Measurements from ENCODE around the gene EMX1.

Gene EMX1

DNA sequence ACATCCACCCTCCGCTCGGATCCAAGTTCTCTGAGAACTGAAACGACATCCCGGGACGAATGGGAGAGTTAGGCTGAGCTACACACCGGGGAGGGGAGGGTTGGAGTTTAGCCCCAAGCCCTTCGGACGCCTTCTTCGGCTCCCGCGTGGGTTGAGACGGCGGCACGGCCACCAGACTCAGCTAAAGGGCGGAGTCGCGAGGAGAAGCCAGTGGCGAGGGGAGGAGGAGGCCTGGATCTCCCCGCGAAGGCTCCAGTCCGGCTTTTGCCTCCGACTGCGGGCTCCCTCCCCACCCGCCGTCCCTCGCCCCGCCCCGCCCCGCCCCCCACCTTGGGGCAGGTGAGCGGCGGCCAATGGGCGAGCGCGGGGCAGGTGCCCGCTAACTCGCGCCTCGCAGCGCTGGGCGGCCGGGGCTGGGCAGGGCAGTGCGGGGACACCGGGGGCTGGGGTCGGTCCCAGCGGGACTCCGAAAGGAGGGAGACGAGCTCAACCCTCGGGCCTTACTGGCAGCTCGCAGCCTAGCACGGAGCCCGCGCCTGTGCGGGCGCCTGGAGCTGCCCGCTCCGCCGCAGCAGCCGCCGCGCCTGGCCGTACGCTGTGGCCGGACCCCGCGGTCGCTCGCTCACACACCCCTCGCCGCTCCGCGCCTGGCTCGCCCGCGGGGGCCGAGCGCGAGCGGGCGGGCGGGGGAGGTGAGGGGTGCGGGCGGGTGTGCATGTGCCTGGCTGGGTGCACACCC, at the start of gene EMX1:
EMX1 (plus strand) TSS at position 382 of the 739 bp plus-strand sequence; CDS start at position 716, 334 bp downstream.
- DNase-seq (ENCODE audit: low spot score): peak; percentile 87

DNA sequence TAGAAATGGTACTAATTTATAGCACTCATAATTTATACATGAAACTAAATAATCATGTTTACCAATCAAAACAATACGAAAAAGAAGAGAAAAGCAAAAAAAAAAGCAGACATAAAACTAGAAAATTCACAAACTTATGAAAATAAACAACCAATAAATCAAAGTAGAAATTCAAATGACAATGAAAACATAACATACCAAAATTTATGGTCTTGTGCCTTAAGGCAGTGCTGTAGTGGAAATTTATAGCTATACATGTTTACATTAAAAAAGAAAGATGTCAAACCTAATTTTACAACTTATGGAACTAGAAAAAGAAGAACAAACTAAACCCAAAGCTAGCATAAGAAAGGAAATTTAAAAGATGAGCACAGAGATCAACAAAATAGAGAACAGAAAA, 46.3 kb upstream of the EMX1 start:
- no peak for DNase-seq (ENCODE audit: low spot score)

DNA sequence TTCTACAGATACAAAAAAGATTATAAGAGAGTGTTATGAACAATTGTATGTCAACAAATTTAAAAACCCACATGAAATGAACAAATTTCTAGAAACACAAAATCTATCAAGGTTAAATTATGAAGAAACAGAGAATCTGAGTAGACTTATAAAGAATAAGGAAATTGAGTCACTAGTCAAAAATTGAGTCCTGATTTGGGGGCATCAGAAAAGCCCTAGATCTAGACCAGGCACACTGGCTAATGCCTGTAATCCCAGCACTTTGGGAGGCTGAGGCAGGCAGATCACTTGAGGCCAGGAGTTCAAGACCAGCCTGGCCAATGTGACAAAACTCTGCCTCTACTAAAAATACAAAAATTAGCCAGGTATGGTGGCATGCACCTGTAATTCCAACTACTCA, 45.4 kb upstream of the EMX1 start:
- no peak for DNase-seq (ENCODE audit: low spot score)

DNA sequence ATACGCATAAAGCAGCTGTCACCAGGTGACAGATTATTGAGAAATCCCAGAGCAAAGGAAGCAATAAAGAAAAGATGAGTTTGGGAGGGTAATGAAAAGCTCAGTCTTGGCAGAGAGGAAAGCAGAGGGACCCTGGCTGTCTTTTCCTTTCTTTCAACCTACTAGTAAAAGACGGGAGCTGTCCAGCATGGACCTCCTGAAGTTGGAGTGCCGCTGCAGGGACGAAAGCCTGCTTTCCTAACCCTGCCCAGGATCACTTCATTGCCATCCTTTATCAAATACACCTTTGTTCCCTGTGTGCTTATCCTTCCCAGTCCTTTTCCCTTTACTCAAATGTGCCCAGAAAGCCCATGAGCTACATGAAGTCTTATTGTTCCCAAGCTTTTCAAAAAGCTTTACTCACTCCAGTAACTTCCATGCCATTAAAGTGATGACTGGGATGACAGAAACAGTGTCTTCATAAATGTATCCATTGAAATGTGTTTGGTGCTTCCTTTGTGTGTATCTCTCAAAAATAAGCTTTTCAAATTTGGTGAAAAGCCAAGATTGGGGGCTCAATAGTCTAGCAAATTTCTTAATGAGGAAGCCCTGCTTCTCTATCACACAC, 33.9 kb upstream of the EMX1 start:
- DNase-seq (ENCODE audit: low spot score): no peak

DNA sequence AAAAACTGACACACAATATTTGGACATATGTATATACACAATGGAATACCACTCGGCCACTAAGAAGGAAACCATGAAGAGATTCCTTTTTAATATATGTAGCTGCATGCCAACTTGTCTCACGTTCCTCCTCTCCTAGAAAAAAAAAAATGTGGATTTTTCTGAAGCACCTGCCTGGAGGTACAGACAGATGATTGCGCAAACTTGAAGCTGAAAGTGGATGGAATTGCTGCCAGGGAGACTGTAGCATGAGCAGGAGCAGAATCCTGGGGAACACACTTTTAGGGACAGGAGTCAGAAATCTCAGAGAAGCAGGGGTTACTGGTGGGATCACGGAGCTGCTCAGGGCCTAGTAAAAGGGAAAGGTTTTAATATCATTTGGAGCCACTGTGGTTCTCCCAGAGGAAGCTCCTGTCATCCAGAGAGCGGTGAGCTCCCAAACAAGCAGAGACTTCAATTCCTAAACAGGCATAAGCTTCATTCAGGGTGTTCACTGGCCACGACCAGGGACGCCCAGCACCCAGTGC, 30.8 kb upstream of the EMX1 start:
- no peak for DNase-seq (ENCODE audit: low spot score)

DNA sequence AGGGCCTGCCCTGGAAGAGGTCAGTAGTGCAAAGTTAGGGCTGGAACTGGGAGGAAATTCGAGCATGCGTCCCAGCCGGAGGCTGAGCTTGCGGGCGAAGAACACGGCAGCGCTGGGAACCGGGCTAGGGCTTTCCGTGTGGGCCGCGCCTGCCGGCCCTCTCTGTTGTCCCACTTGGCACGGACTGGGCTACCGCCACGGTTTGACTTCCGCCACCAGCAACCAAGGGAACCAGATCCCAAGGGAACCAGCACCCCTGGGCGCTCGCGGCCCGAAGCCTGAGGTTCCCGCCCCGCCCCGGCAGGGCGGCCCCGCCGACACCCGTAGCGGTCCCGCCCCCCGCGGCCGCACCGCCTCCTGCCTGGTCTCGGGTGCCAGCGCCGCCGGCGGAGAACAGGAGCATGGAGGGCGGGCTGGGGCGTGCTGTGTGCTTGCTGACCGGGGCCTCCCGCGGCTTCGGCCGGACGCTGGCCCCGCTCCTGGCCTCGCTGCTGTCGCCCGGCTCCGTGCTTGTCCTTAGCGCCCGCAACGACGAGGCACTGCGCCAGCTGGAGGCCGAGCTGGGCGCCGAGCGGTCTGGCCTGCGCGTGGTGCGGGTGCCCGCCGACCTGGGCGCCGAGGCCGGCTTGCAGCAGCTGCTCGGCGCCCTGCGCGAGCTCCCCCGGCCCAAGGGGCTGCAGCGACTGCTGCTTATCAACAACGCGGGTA, 30.1 kb upstream of the EMX1 start, which contains the start of gene SPR:
SPR (plus strand) TSS at position 377 of the 708 bp plus-strand sequence; CDS start at position 402, 25 bp downstream.
- DNase-seq (ENCODE audit: low spot score): peak; percentile 71

DNA sequence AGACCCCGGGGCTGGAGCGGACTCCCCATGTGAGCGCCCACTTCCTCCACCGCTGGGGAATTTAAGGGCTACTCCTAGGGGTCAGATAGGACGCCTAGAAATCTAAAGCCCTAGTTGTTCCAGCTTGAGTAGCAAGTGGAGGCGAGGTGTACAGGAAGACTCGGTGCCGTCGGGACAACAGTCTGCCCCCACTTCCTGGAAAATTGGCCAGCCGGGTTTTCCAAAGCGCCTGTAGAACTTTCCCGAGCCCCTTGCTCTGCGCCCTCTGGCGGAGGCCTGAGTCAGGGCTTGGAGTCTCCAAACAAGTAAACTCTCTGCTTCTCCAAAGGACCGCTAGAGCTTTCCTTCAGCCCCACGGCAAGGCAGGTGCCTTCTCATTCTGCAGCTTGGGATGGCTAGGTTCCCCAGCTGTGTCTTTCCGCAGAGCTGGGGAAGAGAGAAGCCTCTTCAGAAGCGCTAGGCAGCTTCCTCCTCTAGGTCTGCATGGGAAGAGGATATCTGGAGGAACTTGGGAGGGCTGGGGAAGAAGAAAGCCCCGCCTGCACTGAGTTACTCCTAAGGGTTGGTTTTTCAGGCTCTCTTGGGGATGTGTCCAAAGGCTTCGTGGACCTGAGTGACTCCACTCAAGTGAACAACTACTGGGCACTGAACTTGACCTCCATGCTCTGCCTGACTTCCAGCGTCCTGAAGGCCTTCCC, 29.4 kb upstream of the EMX1 start:
- peak; percentile 59 for DNase-seq (ENCODE audit: low spot score)

DNA sequence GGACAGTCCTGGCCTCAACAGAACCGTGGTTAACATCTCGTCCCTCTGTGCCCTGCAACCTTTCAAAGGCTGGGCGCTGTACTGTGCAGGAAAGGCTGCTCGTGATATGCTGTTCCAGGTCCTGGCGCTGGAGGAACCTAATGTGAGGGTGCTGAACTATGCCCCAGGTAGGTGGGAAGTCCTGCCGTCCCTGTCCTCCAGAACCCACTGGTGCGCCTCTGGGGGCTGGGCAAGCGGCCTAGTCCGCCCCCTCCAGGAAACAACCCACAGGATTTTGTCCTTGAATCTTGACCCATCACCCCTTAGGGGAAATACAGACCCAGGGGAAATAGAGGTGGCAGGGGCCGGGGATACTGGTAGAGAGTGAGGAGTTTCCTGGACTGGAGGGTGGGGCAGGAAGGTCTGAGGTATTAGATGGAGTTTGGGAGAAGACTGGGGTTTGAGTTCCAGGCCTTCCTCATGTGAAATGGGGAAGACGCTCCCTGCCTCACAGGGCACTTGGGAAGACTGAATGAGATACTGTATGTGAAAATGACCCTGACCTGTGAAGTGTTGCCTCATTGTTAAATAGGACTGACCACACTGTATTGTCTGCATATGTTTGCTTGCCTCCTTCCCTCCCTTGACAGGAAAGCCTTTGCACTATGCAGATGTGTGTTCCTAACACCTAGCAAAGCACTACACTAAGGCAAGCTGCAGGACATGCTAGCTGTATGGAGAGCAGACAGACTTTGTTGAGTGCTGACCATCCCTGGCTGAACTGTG, 28.7 kb upstream of the EMX1 start:
- no peak for DNase-seq (ENCODE audit: low spot score)

DNA sequence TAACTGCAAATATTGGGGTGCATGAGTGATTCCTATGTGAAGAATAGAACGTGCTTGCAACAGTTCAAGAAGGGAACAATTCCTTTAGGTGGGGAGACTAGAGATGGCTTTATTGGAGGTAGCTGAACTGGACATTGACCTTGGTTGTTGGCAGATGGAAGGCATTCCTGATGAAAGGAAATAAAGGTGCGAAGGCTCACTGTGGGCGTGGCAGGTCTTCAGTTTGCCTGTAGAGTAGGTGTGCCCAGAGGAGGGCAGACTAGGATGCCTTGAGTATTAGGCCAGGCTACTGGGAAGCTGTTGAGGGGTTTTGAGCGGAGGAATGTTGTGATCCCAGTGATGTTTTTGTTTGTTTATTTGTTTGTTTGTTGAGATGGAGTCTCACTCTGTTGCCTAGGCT, 27.3 kb upstream of the EMX1 start:
- no peak for DNase-seq (ENCODE audit: low spot score)

DNA sequence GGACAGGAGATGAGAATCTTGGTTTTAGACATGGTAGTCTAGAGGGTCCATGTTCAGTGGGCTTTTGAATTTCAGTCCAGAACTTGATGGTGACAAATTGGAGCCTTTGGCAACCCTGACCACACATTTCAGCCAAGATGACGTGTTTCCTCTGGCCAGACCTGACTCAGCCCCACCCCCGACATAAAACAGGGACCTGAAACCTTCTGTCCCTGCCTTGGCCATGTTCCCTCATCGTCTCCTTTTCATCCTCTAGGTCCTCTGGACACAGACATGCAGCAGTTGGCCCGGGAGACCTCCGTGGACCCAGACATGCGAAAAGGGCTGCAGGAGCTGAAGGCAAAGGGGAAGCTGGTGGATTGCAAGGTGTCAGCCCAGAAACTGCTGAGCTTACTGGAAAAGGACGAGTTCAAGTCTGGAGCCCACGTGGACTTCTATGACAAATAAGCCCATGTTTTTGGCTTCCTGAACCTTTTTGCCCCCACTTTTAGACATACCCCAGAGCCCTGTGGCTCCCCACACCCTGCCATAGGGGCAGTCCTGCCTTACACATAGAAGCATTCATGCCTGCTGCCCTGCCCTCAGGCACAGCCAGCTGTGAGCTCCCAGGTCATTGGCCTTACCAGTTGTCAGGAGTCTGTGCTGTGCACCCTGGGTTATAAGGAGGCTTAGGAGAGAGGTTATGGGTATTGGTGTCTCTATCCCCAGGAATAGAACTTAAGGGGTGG, 26.1 kb upstream of the EMX1 start:
- no peak for DNase-seq (ENCODE audit: low spot score)

DNA sequence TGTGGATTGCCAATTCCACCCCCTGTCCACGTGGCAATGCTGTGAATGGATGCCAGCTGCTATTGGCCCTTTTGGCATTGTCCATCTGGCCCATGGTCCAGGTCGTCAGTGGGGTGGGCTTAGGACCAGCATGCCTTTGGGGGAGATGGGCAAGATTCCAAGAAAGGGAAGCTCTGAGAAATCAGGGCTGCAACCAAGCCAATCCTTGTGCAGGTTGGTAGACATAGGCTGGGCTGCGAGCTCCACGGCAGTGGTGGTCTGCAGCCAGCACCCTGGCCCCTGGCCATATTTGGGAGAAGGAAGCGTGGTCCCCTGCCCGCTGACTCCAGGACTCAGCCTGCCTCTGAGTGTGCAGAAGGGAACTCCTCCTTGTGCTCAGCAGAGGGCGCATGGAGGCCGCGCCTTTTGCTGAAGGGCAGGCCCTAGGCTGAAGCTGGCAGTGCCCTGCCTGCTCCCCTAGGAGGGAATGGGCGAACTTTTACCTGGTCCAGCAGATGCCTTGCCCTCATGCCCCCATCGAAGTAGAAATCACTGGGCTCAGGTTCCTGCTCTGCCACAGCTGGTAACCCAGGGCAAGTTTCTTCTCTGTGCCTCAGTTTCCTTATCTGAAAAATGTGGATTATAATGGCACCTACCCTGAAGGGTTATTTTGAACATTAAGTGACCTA, 24.7 kb upstream of the EMX1 start:
- DNase-seq (ENCODE audit: low spot score): peak; percentile 65

DNA sequence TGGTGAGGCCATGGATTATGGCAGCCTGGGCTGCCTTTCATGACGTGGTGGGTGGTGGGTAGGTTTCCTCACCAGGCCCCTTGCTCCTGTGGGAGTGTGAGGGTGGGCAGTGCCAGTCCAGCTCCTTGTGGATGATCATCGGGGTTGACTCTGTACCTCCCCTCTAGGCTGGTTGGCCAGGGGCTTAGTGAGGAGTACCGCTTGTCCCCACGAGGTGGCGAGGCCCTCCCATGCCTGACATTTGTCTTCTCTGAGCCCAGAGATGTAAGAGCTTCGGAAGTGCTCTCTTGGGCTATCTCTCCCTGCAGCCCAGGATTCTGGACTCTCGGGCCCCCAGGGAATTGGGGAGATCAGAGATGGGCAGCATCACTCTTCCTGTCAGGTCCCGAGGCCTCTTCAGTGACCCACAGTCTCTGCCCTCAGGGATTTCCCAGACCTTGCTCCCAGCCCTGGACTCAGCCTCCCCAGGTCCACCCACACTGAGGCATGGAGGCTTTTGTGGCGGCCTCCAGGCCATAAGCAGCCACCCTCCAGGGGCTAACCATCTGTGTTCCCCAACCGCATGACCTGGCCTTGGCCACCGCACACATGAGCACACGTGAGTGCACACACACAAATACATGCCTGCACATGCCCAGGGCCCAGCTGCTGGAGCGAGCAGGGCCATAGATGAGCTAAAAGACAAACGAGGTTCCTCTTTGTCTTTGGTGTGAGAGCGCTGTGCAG, 23.6 kb upstream of the EMX1 start:
- DNase-seq (ENCODE audit: low spot score): peak; percentile 38

DNA sequence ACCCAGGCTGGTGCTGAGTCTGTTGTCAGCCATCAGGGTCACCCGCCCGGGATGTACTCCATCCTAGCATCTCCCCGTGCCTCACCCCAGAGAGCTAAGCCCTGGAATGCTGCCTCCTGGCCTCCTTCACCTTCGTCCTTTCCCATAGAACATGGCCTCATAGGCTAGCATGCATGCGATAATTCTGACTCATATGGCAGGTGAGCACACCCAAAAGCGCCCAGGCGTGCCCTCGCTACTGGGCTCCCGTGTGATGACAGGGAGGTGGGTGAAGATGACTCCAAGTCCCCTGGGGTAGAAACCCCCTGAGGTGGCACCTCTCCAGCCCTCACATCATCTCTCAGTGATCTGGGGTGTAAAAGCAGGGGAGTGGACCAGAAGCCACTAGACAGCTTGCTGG, 22.8 kb upstream of the EMX1 start:
- no peak for DNase-seq (ENCODE audit: low spot score)

DNA sequence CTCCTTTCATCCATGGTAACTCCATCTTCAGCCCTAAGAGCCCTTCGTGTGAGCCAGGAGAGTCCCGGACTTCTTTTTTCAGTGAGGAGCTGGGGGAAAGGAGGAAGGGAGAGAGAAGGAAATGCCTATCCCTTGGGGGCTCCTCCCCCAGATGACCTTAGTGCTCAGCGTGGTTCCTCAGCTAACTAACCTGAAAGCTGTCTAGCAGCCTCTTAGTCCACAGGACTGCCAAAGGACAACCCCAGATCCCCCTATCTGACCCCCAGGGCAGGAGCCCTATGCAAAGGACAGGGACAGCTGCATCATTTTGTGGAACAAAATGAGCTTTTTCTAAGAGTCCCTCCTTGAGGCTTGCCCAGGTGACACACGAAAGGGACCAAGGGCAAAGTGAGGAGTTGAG, 22.2 kb upstream of the EMX1 start:
- no peak for DNase-seq (ENCODE audit: low spot score)

DNA sequence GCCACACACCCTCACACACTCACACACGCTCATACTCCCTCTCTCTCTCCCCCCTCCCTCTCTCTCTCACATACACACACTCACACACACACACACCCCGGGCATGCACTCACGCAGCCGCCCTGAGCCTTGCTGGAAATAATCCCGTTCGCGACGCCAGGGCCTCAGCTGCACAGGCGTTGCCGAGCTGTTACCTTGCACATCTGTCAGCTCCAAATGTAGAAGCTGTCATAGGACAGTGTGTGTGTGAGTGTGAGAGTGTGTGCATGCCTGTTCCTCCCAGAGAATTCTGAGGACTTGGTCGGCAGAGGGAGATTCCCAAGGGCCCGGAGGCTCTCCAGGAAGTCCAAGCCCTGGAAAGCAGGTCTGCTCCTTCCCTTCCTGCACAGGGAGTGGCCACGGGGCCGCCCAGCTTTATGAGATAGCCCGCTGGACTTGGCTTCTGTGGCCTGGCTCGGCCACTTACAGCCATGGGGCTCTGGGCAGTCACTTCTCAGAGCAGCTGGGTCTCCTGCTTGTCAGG, 21.5 kb upstream of the EMX1 start:
- DNase-seq (ENCODE audit: low spot score): no peak

DNA sequence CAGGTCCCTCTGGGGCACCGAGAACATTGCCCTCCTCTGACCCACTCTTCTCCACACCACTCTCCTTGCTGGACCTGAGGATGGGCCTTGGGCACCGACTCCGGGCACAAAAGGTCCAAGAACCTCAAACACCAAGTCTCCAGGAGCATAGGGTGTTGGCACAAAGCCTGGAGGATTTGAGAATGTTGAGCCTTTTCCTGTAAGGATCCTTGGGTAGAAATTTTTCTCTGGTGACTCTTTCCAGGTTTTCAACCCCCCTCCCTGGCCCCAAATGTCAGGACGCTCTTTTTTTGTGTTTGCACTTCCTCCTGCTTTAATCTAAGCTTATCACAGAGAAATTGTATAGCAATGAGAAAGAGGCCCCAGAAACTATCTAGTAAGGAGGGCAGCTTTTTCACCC, 20.9 kb upstream of the EMX1 start:
- no peak for DNase-seq (ENCODE audit: low spot score)

DNA sequence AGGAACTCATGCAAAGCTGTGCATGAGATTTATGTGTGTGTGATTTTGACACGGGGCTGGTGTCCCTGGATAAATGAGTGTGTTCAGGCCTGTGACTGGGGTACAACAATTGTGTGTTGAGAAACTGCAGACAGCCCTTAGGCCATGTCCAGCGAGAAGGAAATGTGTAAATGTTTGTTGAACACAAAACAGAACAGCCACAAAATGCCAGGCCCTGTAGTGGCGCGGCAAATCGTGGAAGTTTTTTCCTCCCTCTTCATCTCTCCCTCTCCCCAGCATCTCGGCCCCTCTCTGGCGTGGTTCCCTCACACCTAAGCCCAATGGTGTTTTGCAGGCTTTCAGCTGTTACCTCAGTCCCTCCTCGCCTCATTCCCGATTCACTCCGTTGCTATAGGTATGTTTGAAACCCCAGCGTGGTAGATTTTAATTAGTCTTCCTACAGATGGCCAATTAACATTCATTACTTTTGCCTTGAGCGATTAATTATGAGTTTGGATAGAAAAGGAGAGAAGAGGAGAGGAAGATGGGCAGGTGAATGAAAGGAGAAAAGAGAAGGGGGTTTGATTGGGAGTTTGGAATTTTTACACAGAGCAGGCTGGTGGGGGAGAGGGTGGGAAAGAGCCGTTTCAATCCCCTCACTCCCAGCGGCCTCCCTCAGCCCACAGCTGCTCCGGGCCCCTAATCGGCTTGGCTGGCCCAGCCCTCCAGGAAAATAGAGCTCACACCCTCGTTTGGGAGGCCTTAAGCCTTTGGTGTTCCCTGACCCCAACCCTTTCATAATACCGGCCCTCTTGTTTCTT, 19.3 kb upstream of the EMX1 start:
- no peak for DNase-seq (ENCODE audit: low spot score)

DNA sequence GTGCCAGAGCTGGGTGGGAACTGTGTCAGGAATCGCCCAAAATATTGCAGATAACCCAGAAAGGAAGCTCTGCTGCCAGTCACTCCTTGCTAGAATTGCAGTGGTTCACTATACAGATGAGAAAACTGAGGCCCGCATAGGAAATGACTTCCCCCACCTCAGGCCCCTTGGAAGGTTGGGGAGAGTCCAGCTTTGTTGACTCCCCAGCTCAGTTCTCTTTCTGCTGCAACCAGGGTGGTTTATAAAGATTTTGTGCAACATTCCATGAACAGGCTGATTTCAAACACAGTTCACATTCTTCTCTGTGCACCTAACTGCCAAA, 18.8 kb upstream of the EMX1 start:
- DNase-seq (ENCODE audit: low spot score): no peak
